Measurements from ENCODE around the gene FAM110C.

GRCh38 chr2:19505-19904 lies 26.8 kb downstream of the FAM110C start:
- TF ChIP-seq, protein P1, sequence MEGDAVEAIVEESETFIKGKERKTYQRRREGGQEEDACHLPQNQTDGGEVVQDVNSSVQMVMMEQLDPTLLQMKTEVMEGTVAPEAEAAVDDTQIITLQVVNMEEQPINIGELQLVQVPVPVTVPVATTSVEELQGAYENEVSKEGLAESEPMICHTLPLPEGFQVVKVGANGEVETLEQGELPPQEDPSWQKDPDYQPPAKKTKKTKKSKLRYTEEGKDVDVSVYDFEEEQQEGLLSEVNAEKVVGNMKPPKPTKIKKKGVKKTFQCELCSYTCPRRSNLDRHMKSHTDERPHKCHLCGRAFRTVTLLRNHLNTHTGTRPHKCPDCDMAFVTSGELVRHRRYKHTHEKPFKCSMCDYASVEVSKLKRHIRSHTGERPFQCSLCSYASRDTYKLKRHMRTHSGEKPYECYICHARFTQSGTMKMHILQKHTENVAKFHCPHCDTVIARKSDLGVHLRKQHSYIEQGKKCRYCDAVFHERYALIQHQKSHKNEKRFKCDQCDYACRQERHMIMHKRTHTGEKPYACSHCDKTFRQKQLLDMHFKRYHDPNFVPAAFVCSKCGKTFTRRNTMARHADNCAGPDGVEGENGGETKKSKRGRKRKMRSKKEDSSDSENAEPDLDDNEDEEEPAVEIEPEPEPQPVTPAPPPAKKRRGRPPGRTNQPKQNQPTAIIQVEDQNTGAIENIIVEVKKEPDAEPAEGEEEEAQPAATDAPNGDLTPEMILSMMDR (IDR thresholded peaks at IDR 0.05; ENCODE audit: low read depth, low read length, poor library complexity, severe bottlenecking), result no peak
- no peak for TF ChIP-seq EZH2phosphoT487 (IDR thresholded peaks at IDR 0.05; ENCODE audit: borderline replicate concordance, low read length)
